ENCODE results near the gene GABARAPL1.
"Not testable (repeated sequence)": the region's sequence is repeated elsewhere in the genome, so short reads cannot be mapped to it uniquely, and the experiment has no call there.

GABARAPL1 gene

DNA sequence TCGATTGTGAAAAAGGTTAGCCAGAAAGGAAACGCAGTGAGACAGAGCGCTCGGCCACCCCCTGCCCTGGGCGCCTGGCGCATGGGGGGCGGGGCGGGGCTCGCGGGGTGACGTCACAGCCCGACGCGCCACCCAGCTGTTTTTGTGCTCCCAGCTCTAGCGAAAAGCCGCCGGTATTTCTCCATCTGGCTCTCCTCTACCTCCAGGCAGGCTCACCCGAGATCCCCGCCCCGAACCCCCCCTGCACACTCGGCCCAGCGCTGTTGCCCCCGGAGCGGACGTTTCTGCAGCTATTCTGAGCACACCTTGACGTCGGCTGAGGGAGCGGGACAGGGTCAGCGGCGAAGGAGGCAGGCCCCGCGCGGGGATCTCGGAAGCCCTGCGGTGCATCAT, at the start of gene GABARAPL1:
Gene GABARAPL1 (plus strand): TSS at position 139 of the 393 bp plus-strand sequence. CDS start 253 bp downstream, at position 392.
- peak; percentile 19 for DNase-seq

DNA sequence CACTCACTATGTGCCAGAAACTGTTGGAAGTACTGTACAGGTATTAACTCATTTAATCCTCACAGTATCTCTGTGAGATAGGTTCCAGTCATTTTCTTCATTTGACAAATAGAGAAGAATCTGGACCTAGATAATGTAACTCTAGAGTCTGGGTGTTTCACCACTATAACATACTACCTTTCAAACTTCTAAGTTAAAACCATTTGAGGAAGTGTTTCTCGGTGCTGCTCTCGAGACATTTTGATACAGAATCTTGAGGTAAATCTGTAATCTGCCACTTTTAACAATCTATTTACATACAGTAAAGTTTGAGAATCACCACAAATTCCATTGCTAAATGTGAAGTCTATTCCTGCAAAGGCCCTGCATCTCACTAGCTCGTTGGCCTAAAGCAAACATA, 49.6 kb upstream of the GABARAPL1 start:
- DNase-seq = no peak

GRCh38 chr12:10165421-10165820, 47.3 kb upstream of the GABARAPL1 start:
- no peak for DNase-seq

DNA sequence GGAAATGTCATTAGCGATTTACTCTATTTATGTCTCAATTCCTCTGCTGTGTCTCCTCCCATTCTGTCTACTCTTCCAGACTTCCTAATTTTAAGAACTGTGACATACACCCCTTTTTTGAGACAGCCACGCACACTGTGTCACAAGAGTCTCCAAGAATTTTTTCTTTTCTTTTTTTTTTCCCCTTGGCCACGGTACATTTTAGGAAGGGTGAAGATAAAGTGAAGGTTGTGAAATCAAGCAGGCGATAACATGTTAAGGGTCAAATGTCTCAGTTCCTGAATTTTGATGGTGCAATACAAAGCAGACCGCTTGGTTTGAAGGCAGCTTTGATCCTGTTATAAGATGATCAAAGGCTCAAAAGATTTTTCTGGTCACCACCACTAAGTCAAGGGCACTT, 45.1 kb upstream of the GABARAPL1 start:
- no peak for DNase-seq

GRCh38 chr12:10169104-10169503, 43.6 kb upstream of the GABARAPL1 start:
- no peak for DNase-seq

- no peak for DNase-seq
Measured at GRCh38 chr12:10170216-10170615, 42.5 kb upstream of the GABARAPL1 start.

- no peak for DNase-seq
Measured at GRCh38 chr12:10171973-10172728, 40.5 kb upstream of the GABARAPL1 start, which contains the start of gene OLR1. Gene OLR1, minus strand, starts transcription at chr12:10172132. Its CDS starts 55 bp downstream, at chr12:10172077.

DNA sequence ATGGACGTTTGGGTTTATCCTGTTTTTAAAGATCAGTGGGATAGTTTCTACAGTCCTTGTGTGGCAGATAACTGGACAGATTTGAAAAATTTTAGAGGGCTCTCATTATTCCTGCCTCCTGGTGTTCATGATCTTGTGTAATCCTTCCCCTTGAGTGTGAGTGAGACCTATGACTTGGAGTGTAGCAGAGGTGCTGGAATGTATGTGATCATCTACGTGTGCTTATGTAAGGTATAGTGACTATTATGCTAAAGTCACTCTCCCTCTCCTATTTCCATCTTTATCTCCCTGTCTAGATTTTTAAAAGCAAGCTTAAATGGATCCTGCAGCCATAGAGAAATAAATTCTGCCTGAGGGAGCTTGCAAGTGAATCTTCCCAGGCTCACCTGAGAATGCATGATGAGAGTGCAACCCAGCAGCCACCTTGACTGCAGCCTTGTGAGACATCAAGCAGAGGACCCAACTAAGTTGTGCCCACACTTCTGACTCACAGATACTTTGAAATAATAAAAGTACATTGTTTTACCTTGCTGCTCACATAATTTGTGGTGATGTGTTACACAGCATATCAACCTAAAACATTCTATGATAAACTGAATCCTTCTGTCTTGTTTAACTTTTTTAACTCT, 37.6 kb upstream of the GABARAPL1 start:
- no peak for DNase-seq

- DNase-seq = no peak
Measured at GRCh38 chr12:10175846-10176636, 36.6 kb upstream of the GABARAPL1 start.

GRCh38 chr12:10178821-10179220, 33.9 kb upstream of the GABARAPL1 start, which contains the start of gene TMEM52B:
Gene TMEM52B, plus strand, starts transcription at chr12:10179032. Its CDS starts 543 bp downstream, at chr12:10179575.
- DNase-seq = no peak

DNA sequence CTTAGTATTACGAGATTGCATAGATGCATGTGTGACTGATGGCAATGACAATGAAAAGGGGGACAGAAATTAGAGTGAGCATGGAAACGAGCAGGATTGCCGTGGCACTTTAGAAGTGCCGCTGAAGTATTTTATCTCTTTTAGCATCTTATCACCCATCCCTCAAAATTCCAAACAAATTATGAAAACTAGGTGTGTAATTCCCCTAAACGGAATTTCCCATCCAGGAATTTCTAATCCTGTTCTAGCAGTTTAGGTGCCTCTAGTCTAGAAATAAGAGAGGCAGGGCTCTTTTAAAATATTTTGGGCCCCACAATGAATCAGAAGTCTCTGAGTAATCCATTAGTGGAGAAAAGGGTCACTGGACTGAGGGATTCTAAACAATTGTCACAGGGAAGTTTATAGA, 32.9 kb upstream of the GABARAPL1 start:
- no peak for DNase-seq

DNA sequence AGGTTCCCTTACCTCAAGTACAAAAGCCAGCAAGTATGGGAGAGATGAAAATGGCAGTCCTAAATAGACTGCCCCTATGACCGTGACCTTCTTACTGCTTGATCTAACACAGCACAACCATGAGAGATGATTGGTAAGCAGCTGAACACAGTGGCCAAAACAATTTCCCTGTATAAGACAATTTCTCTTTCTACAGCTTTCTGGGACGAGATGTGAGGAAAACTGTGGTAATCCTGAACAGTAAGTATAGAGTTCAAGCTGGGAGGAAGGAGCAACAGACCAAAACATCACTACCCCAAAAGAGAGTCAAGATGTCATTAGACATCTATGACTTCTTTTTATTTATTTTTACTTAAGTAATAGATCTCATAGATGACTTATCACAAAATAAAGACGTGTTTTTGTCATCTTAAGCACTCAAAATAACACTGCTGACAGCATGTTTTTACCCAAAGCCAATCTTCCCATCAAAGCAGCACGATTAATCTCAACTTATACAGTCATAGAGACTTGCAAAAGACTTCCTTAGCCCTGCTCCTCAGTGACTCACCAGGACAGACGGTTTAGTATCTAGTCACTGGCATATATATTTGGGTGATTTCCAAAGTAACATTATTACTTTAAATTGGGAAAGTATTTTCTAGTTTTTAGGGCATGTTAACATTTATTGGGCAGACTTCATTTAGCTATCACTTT, 30.2 kb upstream of the GABARAPL1 start:
- no peak for DNase-seq

DNA sequence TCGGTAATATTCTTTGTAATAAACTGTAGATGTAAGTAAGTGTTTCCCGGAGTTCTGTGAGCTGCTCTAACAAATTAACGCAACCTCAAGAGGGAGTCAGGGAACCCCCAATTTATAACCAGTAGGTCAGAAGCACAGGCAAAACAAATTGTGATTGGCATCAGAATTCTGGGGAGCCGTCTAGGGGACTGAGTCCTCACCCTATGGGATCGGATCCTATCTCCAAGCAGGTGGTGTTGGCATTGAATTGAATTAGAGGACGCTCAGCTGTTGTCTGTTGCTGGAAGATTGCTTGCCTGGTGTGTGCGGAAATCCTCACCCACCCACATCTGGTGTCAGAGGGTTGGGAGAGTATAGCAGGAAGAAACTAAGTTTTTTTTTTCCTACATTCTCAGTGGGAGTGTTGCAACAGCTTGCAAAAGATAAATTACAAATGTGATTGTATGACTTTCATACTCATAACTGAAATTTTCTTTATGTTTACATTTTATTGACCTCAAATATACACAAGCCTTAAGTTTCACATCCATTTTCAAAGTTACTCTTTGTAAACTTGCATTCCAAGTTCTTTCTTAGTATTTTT, 28.3 kb upstream of the GABARAPL1 start:
- DNase-seq = no peak

DNA sequence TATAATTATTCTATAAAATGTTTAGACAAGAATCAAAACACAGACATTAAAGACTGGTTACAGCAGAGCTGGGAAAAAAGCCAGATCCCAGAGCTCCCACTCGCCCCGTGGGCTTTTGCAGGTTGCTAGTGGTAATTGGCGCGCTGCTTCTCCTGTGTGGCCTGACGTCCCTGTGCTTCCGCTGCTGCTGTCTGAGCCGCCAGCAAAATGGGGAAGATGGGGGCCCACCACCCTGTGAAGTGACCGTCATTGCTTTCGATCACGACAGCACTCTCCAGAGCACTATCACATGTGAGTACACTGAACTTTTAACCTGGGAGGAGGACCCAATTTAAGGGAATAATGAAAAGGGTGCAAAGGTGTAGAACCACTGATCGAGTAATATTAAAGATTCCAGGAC, 26.4 kb upstream of the GABARAPL1 start:
- no peak for DNase-seq

DNA sequence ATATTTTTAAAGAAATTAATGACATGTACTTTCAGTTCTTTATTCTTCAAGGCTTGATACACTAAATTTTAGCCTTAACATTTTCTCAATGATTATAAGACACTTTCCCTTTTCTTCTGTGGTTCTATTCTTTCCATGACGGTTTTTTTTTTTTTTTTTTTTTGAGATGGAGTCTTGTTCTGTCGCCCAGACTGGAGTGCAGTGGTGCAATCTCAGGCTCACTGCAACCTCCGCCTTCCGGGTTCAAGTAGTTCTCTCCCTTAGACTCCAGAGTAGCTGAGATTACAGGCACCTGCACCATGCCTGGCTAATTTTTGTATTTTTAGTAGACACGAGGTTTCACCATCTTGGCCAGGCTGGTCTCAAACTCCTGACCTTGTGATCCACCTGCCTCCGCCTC, 25.7 kb upstream of the GABARAPL1 start:
- DNase-seq = not testable (repeated sequence)

DNA sequence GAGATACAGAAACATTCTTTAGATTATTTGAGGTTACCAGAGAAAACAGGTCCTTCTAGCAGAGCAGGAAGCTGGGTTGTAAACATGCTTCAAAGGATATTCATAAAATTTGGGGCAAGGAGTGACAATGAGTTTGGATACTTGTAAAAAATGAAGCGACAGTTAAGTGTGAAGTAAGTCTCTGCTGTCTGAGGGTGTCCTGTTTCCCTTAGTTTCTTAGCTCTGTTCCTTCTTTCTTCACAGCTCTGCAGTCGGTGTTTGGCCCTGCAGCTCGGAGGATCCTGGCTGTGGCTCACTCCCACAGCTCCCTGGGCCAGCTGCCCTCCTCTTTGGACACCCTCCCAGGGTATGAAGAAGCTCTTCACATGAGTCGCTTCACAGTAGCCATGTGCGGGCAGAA, 23.0 kb upstream of the GABARAPL1 start:
- DNase-seq = no peak

DNA sequence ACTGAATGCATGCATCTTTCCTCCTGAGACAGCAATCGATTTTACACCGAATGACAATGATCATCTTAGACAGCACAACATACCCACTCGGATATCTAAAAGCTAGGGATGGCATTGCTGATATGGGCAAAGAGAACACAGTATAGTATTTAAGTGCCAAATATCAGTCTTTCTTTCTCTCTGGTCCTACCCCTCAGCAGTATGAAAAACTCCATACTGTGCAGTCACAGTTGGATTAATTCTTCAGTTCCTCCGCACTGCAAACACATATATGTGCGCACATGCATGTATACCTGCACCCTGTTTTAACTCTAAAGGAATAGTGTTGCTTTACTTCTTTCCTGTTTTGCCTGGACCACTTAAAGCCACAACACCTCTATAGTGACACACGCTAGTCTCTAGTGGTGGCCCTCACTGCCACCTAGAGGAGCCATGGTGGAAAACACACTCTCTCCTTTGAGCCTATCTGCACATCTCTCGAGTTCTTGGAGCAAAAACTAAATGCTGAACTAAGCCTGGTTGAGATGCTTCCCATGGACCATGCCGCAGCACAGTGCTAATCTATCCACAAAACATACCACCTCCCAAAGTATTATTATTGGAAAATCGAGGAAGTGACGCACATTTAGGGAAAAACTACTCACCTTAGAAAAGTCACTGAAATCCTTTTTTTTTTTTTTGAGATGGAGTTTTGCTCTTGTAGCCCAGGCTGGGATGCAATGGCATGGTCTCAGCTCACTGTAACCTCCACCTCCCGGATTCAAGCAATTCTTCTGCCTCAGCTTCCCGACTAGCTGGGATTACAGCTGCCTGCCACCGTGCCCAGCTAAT, 21.9 kb upstream of the GABARAPL1 start:
- peak; percentile 21 for DNase-seq

GRCh38 chr12:10191865-10192264, 20.8 kb upstream of the GABARAPL1 start:
- DNase-seq = no peak

DNA sequence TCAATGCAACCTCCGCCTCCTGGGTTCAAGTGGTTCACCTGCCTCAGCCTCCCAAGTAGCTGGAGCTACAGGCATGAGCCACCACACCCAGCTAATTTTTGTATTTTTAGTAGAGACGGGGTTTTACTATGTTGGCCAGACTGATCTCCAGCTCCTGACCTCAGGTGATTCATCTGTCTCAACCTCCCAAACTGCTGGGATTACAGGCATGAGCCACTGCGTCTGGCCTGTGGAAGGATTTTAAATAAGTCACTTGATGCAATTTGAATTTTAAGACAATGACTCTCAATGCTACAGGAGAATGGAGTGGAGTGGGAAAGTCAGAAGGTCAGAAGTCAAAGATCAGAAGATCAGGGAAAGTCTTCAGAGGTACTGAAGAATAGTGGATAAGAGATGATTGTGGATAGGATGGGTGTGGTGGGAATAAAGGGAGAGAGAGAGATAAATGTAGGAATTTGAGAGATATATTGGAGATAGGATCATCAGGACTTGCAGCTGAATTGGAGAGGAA, 18.5 kb upstream of the GABARAPL1 start:
- no peak for DNase-seq

DNA sequence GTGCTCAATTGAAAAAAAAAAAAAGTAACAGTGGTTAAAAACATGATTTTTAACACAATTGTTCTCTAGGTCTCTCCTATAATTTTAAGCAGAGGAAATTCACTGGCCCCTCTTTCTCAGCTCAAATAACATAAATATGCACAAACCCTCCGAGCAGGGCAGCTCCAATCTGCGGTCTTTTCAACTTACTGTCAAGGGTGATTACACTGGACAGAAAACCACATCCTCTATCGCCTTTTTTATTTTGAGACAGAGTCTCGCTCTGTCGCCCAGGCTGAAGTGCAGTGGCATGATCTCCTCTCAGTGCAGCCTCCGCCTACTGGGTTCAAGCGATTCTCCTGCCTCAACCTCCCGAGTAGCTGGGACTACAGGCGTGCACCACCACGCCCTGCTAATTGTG, 16.5 kb upstream of the GABARAPL1 start:
- DNase-seq = no peak

DNA sequence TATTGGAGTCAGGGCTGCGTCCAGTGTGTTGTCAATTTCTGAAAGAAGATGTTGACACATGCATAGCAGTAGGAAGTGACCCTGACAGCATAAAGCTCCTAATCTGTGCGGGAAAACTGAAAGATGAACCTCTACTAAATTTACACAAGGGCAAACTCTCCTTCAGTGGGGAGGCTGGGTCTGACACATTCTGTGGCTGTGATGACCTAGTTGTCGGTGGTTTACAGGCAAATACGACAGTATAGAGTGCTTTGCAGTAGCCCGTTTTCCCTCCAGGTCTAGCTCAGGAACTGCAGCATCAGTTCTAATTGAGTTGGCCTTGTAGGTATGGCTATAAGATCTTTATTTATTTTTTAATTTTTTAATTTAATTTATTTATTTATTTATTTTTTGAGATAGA, 14.8 kb upstream of the GABARAPL1 start:
- DNase-seq = no peak
